22Rv1 (cell line): ENCODE results near the gene GINS2.

Experiments used
- ZFX ChIP-seq: fragments of 450-650 bp; IDR thresholded peaks from 2 replicates; pipeline ENCODE4 v1.6.1; 2017; ENCODE audit warnings: antibody characterized with exemption, borderline replicate concordance
- TF ChIP-seq, protein P1 (sequence below): fragments of 450-650 bp; IDR thresholded peaks from 2 replicates; pipeline ENCODE4 v1.5.1; 2017; ENCODE audit warnings: mild to moderate bottlenecking

DNA sequence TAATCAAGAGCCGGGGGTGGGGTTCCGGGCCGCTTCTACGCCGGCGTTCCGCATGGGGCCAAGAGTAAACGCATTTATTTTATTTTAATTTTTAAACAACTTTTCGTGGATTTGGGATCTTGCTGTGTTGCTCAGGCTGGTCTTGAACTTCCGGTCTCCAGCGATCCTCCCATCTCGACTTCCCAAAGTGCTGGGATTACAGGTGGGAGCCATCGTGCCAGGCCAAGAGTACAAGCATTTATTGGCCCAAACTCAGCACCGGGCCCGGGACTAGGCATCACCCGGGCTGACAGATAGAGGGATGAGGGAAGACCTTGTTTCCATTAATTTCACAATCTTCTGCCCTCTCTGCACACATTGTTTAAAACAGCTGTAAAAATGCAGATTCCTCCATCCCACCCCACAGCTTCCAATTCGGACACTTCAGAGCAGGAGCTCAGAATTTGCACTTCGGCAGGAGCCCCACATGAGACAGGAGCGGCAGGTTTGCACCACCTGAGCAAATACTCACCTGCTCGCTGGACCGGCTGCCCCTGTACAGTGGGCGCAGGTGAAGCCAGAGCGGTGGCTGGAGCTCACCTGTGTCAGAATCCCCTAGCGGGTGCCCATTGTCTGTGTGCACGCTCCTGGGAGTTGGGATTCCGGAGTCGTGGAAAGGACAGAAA is 663 bp upstream of the GINS2 start:
- TF ChIP-seq, protein P1, sequence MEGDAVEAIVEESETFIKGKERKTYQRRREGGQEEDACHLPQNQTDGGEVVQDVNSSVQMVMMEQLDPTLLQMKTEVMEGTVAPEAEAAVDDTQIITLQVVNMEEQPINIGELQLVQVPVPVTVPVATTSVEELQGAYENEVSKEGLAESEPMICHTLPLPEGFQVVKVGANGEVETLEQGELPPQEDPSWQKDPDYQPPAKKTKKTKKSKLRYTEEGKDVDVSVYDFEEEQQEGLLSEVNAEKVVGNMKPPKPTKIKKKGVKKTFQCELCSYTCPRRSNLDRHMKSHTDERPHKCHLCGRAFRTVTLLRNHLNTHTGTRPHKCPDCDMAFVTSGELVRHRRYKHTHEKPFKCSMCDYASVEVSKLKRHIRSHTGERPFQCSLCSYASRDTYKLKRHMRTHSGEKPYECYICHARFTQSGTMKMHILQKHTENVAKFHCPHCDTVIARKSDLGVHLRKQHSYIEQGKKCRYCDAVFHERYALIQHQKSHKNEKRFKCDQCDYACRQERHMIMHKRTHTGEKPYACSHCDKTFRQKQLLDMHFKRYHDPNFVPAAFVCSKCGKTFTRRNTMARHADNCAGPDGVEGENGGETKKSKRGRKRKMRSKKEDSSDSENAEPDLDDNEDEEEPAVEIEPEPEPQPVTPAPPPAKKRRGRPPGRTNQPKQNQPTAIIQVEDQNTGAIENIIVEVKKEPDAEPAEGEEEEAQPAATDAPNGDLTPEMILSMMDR, result no peak
- no peak for TF ChIP-seq ZFX
